Ascending aorta (tissue), 2 donors: ENCODE measurements around the gene RHAG. TPM values are rescaled to one million over a fixed set of nuclear protein-coding genes. Genes with fewer than 3 reads are reported as not detected.
"Not testable (repeated sequence)": the region's sequence is repeated elsewhere in the genome, so short reads cannot be mapped to it uniquely, and the experiment has no call there.

Source experiments
- DNase-seq, 2 donors: peaks; one replicate each; pipeline ENCODE4 v3.0.0-alpha.2; 2019; ENCODE audit warnings: low spot score in 2 of 2
- H3K27ac ChIP-seq, 2 donors: fragments of 200-600 bp; sonication (generic); one replicate each; pipeline ENCODE4 v1.5.1; 2016 to 2017; ENCODE audit warnings: mild to moderate bottlenecking in 1 of 2
- H3K27me3 ChIP-seq: fragments of 200-600 bp; sonication (generic); one replicate; pipeline ENCODE4 v1.5.1; 2017
- H3K36me3 ChIP-seq, 2 donors: fragments of 200-600 bp; sonication (generic); one replicate each; pipeline ENCODE4 v1.5.1; 2016
- H3K4me1 ChIP-seq, 2 donors: fragments of 200-600 bp; sonication (generic); one replicate each; pipeline ENCODE4 v1.5.1; 2016 to 2017; ENCODE audit warnings: mild to moderate bottlenecking in 1 of 2
- H3K4me3 ChIP-seq, 2 donors: fragments of 200-600 bp; sonication (generic); one replicate each; pipeline ENCODE4 v1.5.1; 2016 to 2017; ENCODE audit warnings: mild to moderate bottlenecking in 1 of 2
- H3K9me3 ChIP-seq, 2 donors: fragments of 200-600 bp; sonication (generic); one replicate each; pipeline ENCODE4 v1.5.1; 2016
- intact Hi-C: fragments of 100-400 bp; cut with DNase I; formaldehyde crosslinking; loops from one replicate; pipeline ENCODE4 v1.15.1; 2023
- total RNA-seq: library from RNA; depleted of rRNA; stranded (reverse); fragments of >200 nt; gene quantifications from one replicate; pipeline ENCODE4 v1.1.0, GENCODE V29; 2016
- TF ChIP-seq, protein P1 (sequence below), 3 experiments: fragments of 200-600 bp in 2 of 3; fragments of 450-650 bp in 1 of 3; sonication (generic) in 2 of 3; IDR thresholded peaks; one replicate each; pipeline ENCODE4 v1.5.1; 2016 to 2019; ENCODE audit warnings: antibody characterized with exemption in 3 of 3, mild to moderate bottlenecking in 1 of 3, moderate library complexity in 1 of 3

RHAG gene
- total RNA-seq, 1 donor from 2014 or later = not detected

GRCh38 chr6:49666480-49666879, 29.8 kb upstream of the RHAG start:
- intact Hi-C loops = no loop called here
- H3K4me1 ChIP-seq = no peaks in the 10 kb centered on the region
- no peak overlapping the region for H3K27ac ChIP-seq
- no peaks in the 10 kb centered on the region for H3K27me3 ChIP-seq
- no peak overlapping the region for H3K4me3 ChIP-seq
- H3K36me3 ChIP-seq = no peaks in the 10 kb centered on the region
- no peak for DNase-seq
- H3K9me3 ChIP-seq = no peaks in the 10 kb centered on the region
- TF ChIP-seq, protein P1, sequence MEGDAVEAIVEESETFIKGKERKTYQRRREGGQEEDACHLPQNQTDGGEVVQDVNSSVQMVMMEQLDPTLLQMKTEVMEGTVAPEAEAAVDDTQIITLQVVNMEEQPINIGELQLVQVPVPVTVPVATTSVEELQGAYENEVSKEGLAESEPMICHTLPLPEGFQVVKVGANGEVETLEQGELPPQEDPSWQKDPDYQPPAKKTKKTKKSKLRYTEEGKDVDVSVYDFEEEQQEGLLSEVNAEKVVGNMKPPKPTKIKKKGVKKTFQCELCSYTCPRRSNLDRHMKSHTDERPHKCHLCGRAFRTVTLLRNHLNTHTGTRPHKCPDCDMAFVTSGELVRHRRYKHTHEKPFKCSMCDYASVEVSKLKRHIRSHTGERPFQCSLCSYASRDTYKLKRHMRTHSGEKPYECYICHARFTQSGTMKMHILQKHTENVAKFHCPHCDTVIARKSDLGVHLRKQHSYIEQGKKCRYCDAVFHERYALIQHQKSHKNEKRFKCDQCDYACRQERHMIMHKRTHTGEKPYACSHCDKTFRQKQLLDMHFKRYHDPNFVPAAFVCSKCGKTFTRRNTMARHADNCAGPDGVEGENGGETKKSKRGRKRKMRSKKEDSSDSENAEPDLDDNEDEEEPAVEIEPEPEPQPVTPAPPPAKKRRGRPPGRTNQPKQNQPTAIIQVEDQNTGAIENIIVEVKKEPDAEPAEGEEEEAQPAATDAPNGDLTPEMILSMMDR (IDR thresholded peaks at IDR 0.05) = no peak

DNA sequence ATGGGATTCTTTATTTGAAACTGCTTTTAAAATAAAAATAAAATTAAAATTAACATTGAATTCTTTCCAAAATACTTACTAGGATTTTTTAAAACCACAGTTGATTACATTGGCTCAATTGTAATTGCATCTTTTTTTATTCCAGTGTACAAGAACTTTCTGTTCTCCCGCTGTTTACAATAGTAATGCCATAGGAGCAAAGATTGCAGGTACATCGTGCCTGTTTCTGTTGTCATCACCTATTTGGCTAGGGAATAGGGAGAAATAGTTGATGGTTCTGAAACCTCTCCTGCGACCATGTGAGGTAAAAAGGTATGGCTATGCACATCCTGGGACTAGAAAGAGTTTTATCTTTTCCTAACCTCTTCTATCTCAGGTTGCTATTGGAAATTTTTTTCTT, 28.2 kb upstream of the RHAG start:
- DNase-seq = no peak
- TF ChIP-seq, protein P1 (IDR thresholded peaks at IDR 0.05) = no peak
- H3K9me3 ChIP-seq = no peaks in the 10 kb centered on the region
- no peaks in the 10 kb centered on the region for H3K36me3 ChIP-seq
- H3K27ac ChIP-seq = no peak overlapping the region
- no peak overlapping the region for H3K4me3 ChIP-seq
- H3K27me3 ChIP-seq = no peaks in the 10 kb centered on the region
- no peaks in the 10 kb centered on the region for H3K4me1 ChIP-seq
- intact Hi-C loops = no loop called here

- H3K27ac ChIP-seq, intact Hi-C loops, H3K9me3 ChIP-seq, H3K4me1 ChIP-seq, H3K27me3 ChIP-seq, H3K36me3 ChIP-seq, H3K4me3 ChIP-seq, DNase-seq: not testable (repeated sequence)
Measured at GRCh38 chr6:49664054-49664453, 27.4 kb upstream of the RHAG start.

DNA sequence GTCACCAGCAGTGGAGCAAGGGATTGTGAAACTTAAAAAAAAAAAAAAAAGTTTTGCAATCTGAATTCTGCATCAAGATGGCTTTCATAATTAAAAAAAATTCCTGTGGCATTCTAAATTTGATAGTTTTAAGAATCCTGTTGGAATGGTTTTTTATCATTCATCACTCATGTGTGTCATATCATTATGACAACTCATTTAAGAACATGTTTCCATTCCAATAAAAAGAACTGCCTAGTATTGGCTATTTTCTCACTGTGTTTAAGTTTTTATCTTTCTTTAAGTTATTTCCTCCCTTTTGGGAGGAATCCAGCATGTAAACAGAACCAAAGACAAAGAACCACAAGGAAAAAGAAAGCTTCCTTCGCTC, 26.2 kb upstream of the RHAG start:
- no peak overlapping the region for H3K4me3 ChIP-seq
- no peak for DNase-seq
- TF ChIP-seq, protein P1 (IDR thresholded peaks at IDR 0.05) = no peak
- no peak overlapping the region for H3K27ac ChIP-seq
- no peaks in the 10 kb centered on the region for H3K27me3 ChIP-seq
- no peaks in the 10 kb centered on the region for H3K9me3 ChIP-seq
- intact Hi-C loops = no loop called here
- no peaks in the 10 kb centered on the region for H3K4me1 ChIP-seq
- no peaks in the 10 kb centered on the region for H3K36me3 ChIP-seq

DNA sequence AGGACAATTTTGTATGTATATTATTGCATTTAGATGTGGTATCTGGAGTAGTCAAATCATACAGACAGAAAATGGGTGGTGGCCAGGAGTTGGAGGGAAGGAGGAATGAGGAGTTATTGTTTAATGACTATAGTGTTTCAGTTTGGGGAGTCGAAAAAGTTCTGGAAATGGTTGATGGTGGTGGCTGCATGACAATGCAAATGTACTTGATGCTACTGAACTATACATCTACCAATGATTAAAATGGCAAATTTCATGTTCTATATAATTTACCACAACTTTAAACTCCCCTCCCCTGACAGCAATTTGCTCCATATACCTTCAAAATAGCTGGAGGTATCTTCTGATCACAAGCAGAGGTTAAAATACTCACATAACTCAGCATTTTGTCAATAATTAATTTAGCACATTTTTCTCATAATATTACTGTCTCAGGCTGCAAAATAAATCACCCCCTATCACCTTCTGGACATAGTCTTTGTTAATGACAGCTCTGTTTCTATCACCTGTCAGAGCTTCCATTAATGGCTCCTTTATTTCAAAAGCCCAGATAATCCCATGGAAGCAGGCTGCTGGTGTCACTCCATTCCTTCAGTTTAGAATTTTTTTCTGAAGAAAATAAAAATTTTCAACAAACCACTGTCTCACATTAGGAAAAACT, 25.7 kb upstream of the RHAG start:
- H3K36me3 ChIP-seq = no peaks in the 10 kb centered on the region
- DNase-seq = no peak
- intact Hi-C loops = no loop called here
- H3K27ac ChIP-seq = no peak overlapping the region
- TF ChIP-seq, protein P1 (IDR thresholded peaks at IDR 0.05) = no peak
- no peaks in the 10 kb centered on the region for H3K9me3 ChIP-seq
- H3K4me1 ChIP-seq = no peaks in the 10 kb centered on the region
- H3K4me3 ChIP-seq = no peak overlapping the region
- no peaks in the 10 kb centered on the region for H3K27me3 ChIP-seq

- no peaks in the 10 kb centered on the region for H3K9me3 ChIP-seq
- intact Hi-C loops = no loop called here
- H3K27me3 ChIP-seq = no peaks in the 10 kb centered on the region
- DNase-seq = no peak
- no peak overlapping the region for H3K27ac ChIP-seq
- no peaks in the 10 kb centered on the region for H3K4me1 ChIP-seq
- no peaks in the 10 kb centered on the region for H3K36me3 ChIP-seq
- TF ChIP-seq, protein P1 (IDR thresholded peaks at IDR 0.05) = no peak
- H3K4me3 ChIP-seq = no peak overlapping the region
Measured at GRCh38 chr6:49653942-49654341, 17.3 kb upstream of the RHAG start.
